ENCODE data around the gene SMARCB1. TPM values are rescaled to one million over a fixed set of nuclear protein-coding genes. Genes with fewer than 3 reads are reported as not detected.

Gene SMARCB1
- total and polyA plus RNA-seq, 2 of the 4 experiments (the other 2 are of a cell fraction): 110 to 159 TPM

- no peaks in the 10 kb centered on the region for H3K27me3 ChIP-seq (ENCODE audit: control insufficient read depth, insufficient read depth, low read length)
- H3K4ac ChIP-seq (ENCODE audit: low read depth, low read length): no peak overlapping the region
- intact Hi-C loops (cut with micrococcal nuclease): no loop called here
- CTCF ChIA-PET: no interaction called here
- no peak overlapping the region for H2AFZ ChIP-seq (replicated peaks; ENCODE audit: low read length, poor library complexity)
- H4K91ac ChIP-seq (ENCODE audit: insufficient read depth, low read depth, low read length): no peak overlapping the region
- no peak overlapping the region for H3K23ac ChIP-seq (ENCODE audit: low read depth, low read length)
- H3K36me3 ChIP-seq (ENCODE audit: control insufficient read depth, insufficient read depth, low read length): peaks cover 66% of the 10 kb centered on the region
- H3K9ac ChIP-seq (ENCODE audit: low read depth, low read length): no peak overlapping the region
- WGBS, 2 experiments (ENCODE audit: extremely low coverage in 2 of 2, insufficient read length in 1 of 2): 97% methylated on average over 6 of the region's 12 CpGs; no CpG with 5 or more reads in 1 of the 2 experiments
- no peak overlapping the region for H3K27ac ChIP-seq (ENCODE audit: insufficient read depth, low read length)
- TF ChIP-seq POLR2A (IDR thresholded peaks at IDR 0.05; ENCODE audit: low read depth, low read length) (no peak), RCOR1 (IDR thresholded peaks at IDR 0.05; ENCODE audit: insufficient replicate concordance, low read length) (no peak), MXI1 (IDR thresholded peaks at IDR 0.05; ENCODE audit: borderline replicate concordance, low read depth, low read length) (no peak), CHD1 (IDR thresholded peaks at IDR 0.05; ENCODE audit: low read depth, low read length) (no peak), BHLHE40 (IDR thresholded peaks at IDR 0.05; ENCODE audit: low read depth, low read length) (no peak), SMC3 (IDR thresholded peaks at IDR 0.05; ENCODE audit: low read depth, low read length) (no peak), RAD21 (IDR thresholded peaks at IDR 0.05; ENCODE audit: low read length) (no peak), ELK1 (IDR thresholded peaks at IDR 0.05; ENCODE audit: borderline replicate concordance, low read depth, low read length) (no peak), CTCF (conservative IDR thresholded peaks at IDR 0.05; ENCODE audit: low read depth, low read length) (no peak), FOS (IDR thresholded peaks at IDR 0.05; ENCODE audit: low read depth, low read length) (no peak), MAZ (IDR thresholded peaks at IDR 0.05; ENCODE audit: borderline replicate concordance, low read depth, low read length) (no peak), MAFK (IDR thresholded peaks at IDR 0.05; ENCODE audit: low read depth, low read length) (no peak), RFX5 (IDR thresholded peaks at IDR 0.05; ENCODE audit: low read depth, low read length) (no peak), CEBPB (IDR thresholded peaks at IDR 0.05; ENCODE audit: low read depth, low read length) (no peak)
- TF ChIP-seq, protein P1, sequence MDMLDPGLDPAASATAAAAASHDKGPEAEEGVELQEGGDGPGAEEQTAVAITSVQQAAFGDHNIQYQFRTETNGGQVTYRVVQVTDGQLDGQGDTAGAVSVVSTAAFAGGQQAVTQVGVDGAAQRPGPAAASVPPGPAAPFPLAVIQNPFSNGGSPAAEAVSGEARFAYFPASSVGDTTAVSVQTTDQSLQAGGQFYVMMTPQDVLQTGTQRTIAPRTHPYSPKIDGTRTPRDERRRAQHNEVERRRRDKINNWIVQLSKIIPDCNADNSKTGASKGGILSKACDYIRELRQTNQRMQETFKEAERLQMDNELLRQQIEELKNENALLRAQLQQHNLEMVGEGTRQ (IDR thresholded peaks at IDR 0.05; ENCODE audit: low read depth, low read length): no peak
- H3K4me1 ChIP-seq (ENCODE audit: control insufficient read depth, insufficient read depth, low read length): no peaks in the 10 kb centered on the region
- ATAC-seq (ENCODE audit: low read depth) (no peak), DNase-seq (no peak)
- H4K20me1 ChIP-seq (ENCODE audit: insufficient read depth, low read length): no peaks in the 10 kb centered on the region; the same call in 1 of the 2 replicates
- no peak overlapping the region for H2BK15ac ChIP-seq (ENCODE audit: low read depth, low read length)
- H4K5ac ChIP-seq (ENCODE audit: low read depth, low read length): no peak overlapping the region
- BruUV-seq (replicated peaks): no TSS peak
- H2AK5ac ChIP-seq (ENCODE audit: low read depth, low read length): no peak overlapping the region
- no peak overlapping the region for H2BK5ac ChIP-seq (ENCODE audit: low read depth, low read length, poor library complexity, severe bottlenecking)
- in situ Hi-C loops (cut with MboI; ENCODE audit: low sequenced_read_pairs): no loop called here
- H3K4me2 ChIP-seq (ENCODE audit: low read depth, low read length): no peak overlapping the region
- H2AK9ac ChIP-seq (replicated peaks; ENCODE audit: low read depth, low read length, poor library complexity): peak overlapping the region; percentile 70
- no peak overlapping the region for H3K14ac ChIP-seq (replicated peaks; ENCODE audit: low read depth, low read length)
- H3K56ac ChIP-seq (ENCODE audit: extremely low read depth, insufficient read depth, low read length): no peak overlapping the region
- H3K18ac ChIP-seq (ENCODE audit: low read depth, low read length): no peak overlapping the region
- H3K9me3 ChIP-seq (ENCODE audit: control insufficient read depth, insufficient read depth, low read length): no peaks in the 10 kb centered on the region
- H3K4me3 ChIP-seq (ENCODE audit: insufficient read depth, low read depth, low read length): no peak overlapping the region
- H2BK20ac ChIP-seq (ENCODE audit: low read depth, low read length): no peak overlapping the region
- POLR2A ChIA-PET (ENCODE audit: unreplicated experiment): no interaction called here
- no peak overlapping the region for H2BK120ac ChIP-seq (ENCODE audit: low read depth, low read length)
- H3K79me1 ChIP-seq (ENCODE audit: low read depth in 1 of 2, low read length in 2 of 2): peaks cover 0 to 9% of the 10 kb centered on the region in 2 experiments; a peak in 2 of 4 replicates
- dilution Hi-C loops (cut with HindIII; ENCODE audit: low sequenced_read_pairs, unreplicated experiment): no loop called here
- H3K9me1 ChIP-seq (ENCODE audit: insufficient read depth, low read length): no peaks in the 10 kb centered on the region
- no peak overlapping the region for H4K8ac ChIP-seq (ENCODE audit: low read depth in 2 of 2, low read length in 2 of 2)
These were observed 18.1 kb downstream of the SMARCB1 start for GRCh38 chr22:23804781-23805291.
